ENCODE data around the gene CTSF.

Gene CTSF

GRCh38 chr11:66557733-66558326, 10.6 kb downstream of the CTSF start:
- Histone ChIP-seq H3K4me3 (ENCODE audit: low read depth, low read length) (no peak overlapping the region), H3K27me3 (replicated peaks) (no peaks in the 10 kb centered on the region), H3K36me3 (replicated peaks) (no peaks in the 10 kb centered on the region), H3K27ac (no peak overlapping the region)
- DNase-seq = no peak
- in situ Hi-C loops (cut with HindIII; ENCODE audit: low pct_ligation_motif_present, low sequenced_read_pairs) = no loop called here
- TF ChIP-seq CTCF (IDR thresholded peaks at IDR 0.05; ENCODE audit: low read depth, low read length, missing control alignments) = no peak

DNA sequence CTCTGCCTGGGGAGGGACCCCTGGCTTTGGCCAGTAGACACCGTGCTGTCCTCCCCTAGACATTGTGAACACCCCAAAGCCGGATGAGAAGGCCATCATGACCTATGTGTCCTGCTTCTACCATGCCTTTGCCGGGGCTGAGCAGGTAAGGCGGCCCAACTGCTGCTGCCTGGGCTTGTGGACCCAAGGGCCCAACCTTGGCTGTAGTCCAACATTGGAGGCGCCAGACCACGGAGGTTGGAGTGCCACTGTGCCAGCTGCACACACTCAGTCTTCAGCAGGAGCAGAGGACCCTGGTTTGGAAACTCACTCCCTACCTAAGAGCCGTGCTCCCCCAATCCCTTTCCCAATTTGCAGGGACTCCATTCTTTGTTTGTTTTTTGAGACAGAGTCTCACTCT, 12.3 kb downstream of the CTSF start:
- in situ Hi-C loops (cut with HindIII; ENCODE audit: low pct_ligation_motif_present, low sequenced_read_pairs) = no loop called here
- no peak for DNase-seq
- H3K36me3 ChIP-seq (replicated peaks) = no peaks in the 10 kb centered on the region
- H3K27ac ChIP-seq = no peak overlapping the region
- no peak overlapping the region for H3K4me3 ChIP-seq (ENCODE audit: low read depth, low read length)
- no peak for TF ChIP-seq CTCF (IDR thresholded peaks at IDR 0.05; ENCODE audit: low read depth, low read length, missing control alignments)
- no peaks in the 10 kb centered on the region for H3K27me3 ChIP-seq (replicated peaks)

GRCh38 chr11:66555416-66555815, 13.0 kb downstream of the CTSF start:
- no peak overlapping the region for H3K4me3 ChIP-seq (ENCODE audit: low read depth, low read length)
- no peaks in the 10 kb centered on the region for H3K36me3 ChIP-seq (replicated peaks)
- DNase-seq = no peak
- in situ Hi-C loops (cut with HindIII; ENCODE audit: low pct_ligation_motif_present, low sequenced_read_pairs) = no loop called here
- no peak for TF ChIP-seq CTCF (IDR thresholded peaks at IDR 0.05; ENCODE audit: low read depth, low read length, missing control alignments)
- H3K27ac ChIP-seq = no peak overlapping the region
- H3K27me3 ChIP-seq (replicated peaks) = no peaks in the 10 kb centered on the region

DNA sequence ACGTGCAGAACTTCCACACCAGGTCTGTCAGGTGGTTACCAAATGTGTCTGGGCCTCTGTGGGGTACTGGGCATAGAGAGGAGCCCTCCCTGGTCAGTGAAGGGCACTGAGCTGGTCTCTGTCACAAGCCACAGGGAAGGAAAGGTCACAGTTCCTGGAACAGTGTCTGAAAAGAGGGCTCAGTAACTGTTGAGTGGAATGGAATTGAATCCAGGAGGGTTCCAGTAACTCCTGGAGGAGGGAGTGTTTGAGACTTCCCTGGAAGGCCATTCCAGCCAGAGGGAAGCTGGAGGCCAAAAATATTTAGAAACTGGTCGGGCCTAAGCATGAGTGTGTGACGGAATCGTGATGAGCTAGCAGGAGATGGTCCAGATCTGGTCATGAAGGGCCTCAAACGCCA, 13.8 kb downstream of the CTSF start:
- no peak for TF ChIP-seq CTCF (IDR thresholded peaks at IDR 0.05; ENCODE audit: low read depth, low read length, missing control alignments)
- H3K36me3 ChIP-seq (replicated peaks) = no peaks in the 10 kb centered on the region
- in situ Hi-C loops (cut with HindIII; ENCODE audit: low pct_ligation_motif_present, low sequenced_read_pairs) = no loop called here
- no peak overlapping the region for H3K4me3 ChIP-seq (ENCODE audit: low read depth, low read length)
- no peaks in the 10 kb centered on the region for H3K27me3 ChIP-seq (replicated peaks)
- DNase-seq = no peak
- no peak overlapping the region for H3K27ac ChIP-seq

- no peak overlapping the region for H3K27ac ChIP-seq
- no peak for DNase-seq
- no peak overlapping the region for H3K4me3 ChIP-seq (ENCODE audit: low read depth, low read length)
- in situ Hi-C loops (cut with HindIII; ENCODE audit: low pct_ligation_motif_present, low sequenced_read_pairs) = no loop called here
- TF ChIP-seq CTCF (IDR thresholded peaks at IDR 0.05; ENCODE audit: low read depth, low read length, missing control alignments) = no peak
- H3K36me3 ChIP-seq (replicated peaks) = no peaks in the 10 kb centered on the region
- no peaks in the 10 kb centered on the region for H3K27me3 ChIP-seq (replicated peaks)
Measured at GRCh38 chr11:66550887-66551286, 17.5 kb downstream of the CTSF start.

GRCh38 chr11:66549696-66550095, 18.7 kb downstream of the CTSF start:
- Histone ChIP-seq H3K4me3 (ENCODE audit: low read depth, low read length) (no peak overlapping the region), H3K27me3 (replicated peaks) (no peaks in the 10 kb centered on the region), H3K36me3 (replicated peaks) (no peaks in the 10 kb centered on the region), H3K27ac (no peak overlapping the region)
- DNase-seq = no peak
- TF ChIP-seq CTCF (IDR thresholded peaks at IDR 0.05; ENCODE audit: low read depth, low read length, missing control alignments) = no peak
- in situ Hi-C loops (cut with HindIII; ENCODE audit: low pct_ligation_motif_present, low sequenced_read_pairs) = no loop called here
